T-helper 17 cell (primary cell): ENCODE data around the gene SPEG. TPM values are rescaled to one million over a fixed set of nuclear protein-coding genes. Genes with fewer than 3 reads are reported as not detected.

Source experiments
- ATAC-seq: fragments of 150-1000 bp; cut with Tn5 transposase; 2 replicates; pipeline ENCODE4 v1.10.0; 2021; ENCODE audit warnings: mild to moderate bottlenecking, moderate library complexity
- DNase-seq, 3 donors: peaks; one replicate each; pipeline versions ENCODE4 v3.0.0 to v3.0.0-alpha.2; 2020 to 2021
- H3K9me3 ChIP-seq: one replicate; pipeline ENCODE4 v1.7.0; 2013; ENCODE audit warnings: low read length, mild to moderate bottlenecking; ENCODE audit not compliant: control insufficient read depth, poor library complexity, severe bottlenecking
- H3K27ac Mint-ChIP-seq: one replicate; pipeline ENCODE4 v1.8.0; 2022; ENCODE audit warnings: mild to moderate bottlenecking, moderate library complexity, mixed read lengths
- H3K27me3 Mint-ChIP-seq: one replicate; pipeline ENCODE4 v1.8.0; 2022; ENCODE audit warnings: mixed read lengths
- H3K36me3 Mint-ChIP-seq: one replicate; pipeline ENCODE4 v1.8.0; 2022; ENCODE audit warnings: low read depth, mixed read lengths
- H3K4me1 Mint-ChIP-seq: one replicate; pipeline ENCODE4 v1.8.0; 2022; ENCODE audit warnings: mild to moderate bottlenecking, mixed read lengths
- H3K4me3 Mint-ChIP-seq: one replicate; pipeline ENCODE4 v1.8.0; 2022; ENCODE audit warnings: mild to moderate bottlenecking, moderate library complexity, mixed read lengths
- total RNA-seq, 4 donors: library from RNA in 2 of 4; stranded (reverse) in 2 of 4; gene quantifications; one replicate each; pipeline ENCODE4 v1.2.3 and lab custom pipeline; 2022 to 2026

Gene SPEG
- total RNA-seq, 2 donors from 2014 or later = 7.3 to 8.4 TPM

DNA sequence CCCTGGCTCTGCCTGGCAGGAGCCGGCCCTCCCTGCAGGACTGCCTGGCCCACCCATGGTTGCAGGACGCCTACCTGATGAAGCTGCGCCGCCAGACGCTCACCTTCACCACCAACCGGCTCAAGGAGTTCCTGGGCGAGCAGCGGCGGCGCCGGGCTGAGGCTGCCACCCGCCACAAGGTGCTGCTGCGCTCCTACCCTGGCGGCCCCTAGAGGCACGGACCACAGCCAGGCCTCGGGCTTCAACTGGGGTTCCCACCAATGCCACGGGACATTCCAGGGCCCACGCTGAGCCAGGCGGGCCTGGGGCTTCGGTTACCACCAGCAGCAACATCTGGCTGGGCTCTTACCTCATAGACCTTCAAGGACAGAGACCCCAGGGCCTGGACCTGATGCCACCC is 57.9 kb downstream of the SPEG start:
- peaks cover 3% of the 10 kb centered on the region for H3K36me3 Mint-ChIP-seq
- no peaks in the 10 kb centered on the region for H3K9me3 ChIP-seq
- DNase-seq = no peak
- peaks cover 80% of the 10 kb centered on the region for H3K27me3 Mint-ChIP-seq
- ATAC-seq = no peak
- no peak overlapping the region for H3K4me3 Mint-ChIP-seq
- peaks cover 6% of the 10 kb centered on the region for H3K4me1 Mint-ChIP-seq
- no peak overlapping the region for H3K27ac Mint-ChIP-seq

DNA sequence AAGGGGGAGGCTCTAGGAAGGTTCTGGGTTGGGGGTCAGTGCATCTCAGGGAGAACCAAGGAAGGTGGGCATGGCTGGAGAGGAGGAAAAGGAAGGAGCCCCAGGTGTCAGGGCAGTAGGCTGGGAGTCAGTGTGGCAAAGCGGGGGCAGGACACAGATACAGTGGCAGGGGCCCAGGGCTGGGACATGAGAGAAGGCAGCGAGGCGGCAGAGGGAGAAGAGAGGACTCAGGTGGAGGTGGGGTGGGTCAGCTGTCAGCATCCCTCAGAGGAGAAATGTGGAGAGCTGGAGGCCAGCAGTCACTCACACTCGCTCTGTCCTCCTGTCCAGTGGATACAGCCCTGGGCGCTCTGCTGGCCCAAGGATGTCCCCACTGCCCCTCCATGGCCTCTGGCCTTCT is 58.4 kb downstream of the SPEG start:
- Mint-ChIP-seq H3K27me3 (peaks cover 76% of the 10 kb centered on the region), H3K4me3 (no peak overlapping the region)

DNA sequence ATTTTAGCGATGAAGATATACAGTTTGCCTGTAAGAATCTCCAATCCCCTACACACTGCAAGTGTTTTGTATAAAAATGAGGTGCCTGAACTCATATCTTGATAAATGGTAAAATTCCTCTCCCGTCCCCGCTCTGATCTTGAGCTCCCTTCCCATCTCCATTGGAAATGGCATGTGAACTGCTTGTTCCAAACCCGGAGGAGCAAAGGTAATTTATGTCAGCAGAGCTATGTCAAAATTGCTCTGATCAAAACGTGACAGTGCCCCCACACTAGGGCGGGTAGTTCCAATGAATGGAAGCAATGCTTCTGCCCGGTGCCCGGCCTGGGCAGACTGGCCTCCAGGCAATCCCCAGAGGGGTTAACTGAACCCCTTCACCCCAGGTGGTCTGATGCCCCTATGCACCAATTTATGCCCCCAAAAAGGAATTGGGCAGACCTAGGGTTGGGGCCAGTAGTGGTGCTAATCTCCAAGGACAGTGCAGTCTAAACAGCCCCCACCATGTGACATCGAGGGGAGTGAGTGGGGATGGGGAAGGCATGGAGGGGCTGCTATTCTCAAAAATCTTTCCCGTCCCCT is 60.4 kb downstream of the SPEG start:
- DNase-seq = no peak
- Mint-ChIP-seq H3K4me1 (peaks cover 26% of the 10 kb centered on the region), H3K4me3 (no peak overlapping the region), H3K36me3 (peaks cover 12% of the 10 kb centered on the region), H3K27ac (no peak overlapping the region), H3K27me3 (peaks cover 77% of the 10 kb centered on the region)
- no peaks in the 10 kb centered on the region for H3K9me3 ChIP-seq
- no peak for ATAC-seq

More for the DNA sequence above, 58.4 kb downstream of the SPEG start:
- Mint-ChIP-seq H3K36me3 (peaks cover 3% of the 10 kb centered on the region), H3K4me1 (peaks cover 7% of the 10 kb centered on the region), H3K27ac (no peak overlapping the region)
- no peak for DNase-seq
- ATAC-seq = no peak
- no peaks in the 10 kb centered on the region for H3K9me3 ChIP-seq

DNA sequence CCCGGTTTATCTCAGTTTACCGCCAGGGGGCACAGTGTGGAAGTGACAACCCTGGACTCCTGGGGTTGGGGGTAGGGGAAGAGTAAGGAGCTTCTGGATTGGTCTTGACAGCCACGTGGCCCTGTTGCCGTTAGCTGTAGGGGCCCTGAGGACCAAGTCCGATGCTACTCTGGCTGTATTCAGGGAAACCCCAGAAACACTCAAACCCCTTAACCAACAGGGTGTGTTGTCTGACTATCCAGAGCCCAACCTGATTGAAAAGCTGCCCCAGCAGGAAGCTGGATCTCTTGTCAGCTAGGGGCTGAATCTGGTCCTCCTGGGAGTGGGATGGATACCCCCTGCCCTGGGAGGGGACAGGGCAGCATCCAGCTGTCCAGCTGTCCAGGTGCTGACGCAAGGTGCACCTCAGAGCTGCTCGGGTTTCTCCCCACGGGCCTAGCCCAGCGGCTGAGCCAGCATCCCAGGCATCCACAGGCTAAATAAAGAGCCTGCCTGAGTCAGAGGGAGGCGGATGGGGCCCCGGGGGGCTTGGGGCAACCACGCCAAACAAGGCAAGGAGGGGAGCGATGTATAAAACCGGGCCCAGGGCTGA is 61.0 kb downstream of the SPEG start:
- DNase-seq (peak in 2 of 3 donors; percentile 27 to 34), ATAC-seq (no peak)
- H3K27ac Mint-ChIP-seq = no peak overlapping the region
- H3K27me3 Mint-ChIP-seq = peaks cover 71% of the 10 kb centered on the region
- H3K4me1 Mint-ChIP-seq = peaks cover 29% of the 10 kb centered on the region
- no peak overlapping the region for H3K4me3 Mint-ChIP-seq
- H3K36me3 Mint-ChIP-seq = peaks cover 12% of the 10 kb centered on the region
- no peaks in the 10 kb centered on the region for H3K9me3 ChIP-seq

DNA sequence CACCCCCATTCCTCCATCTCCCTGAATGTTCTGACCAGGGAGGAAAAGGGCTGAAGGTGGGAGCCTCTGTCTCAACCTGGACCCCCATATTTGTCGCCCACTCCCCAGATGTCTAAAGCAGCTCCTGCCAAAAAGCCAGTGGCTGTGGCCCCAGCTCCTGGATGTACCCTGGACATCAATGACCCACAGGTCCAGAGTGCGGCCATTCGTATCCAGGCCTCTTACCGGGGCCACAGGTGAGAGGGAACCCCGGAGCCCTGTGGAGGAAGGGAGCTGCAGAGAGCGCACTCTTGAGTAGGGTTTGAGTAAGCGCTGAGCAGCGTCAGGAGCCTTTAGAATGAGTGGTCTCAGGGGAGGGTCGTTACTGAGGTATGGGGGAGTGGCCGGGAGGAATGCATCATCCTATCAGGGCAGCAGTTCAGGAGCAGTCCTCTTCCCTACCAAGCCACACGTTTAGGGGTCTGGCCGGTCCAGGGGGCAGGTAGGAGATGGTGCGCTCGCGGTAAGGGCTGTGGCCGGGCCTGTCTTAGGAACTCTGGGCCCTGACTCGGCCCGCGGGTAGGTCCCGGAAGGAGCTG is 61.7 kb downstream of the SPEG start:
- ATAC-seq = no peak
- Mint-ChIP-seq H3K4me1 (peaks cover 29% of the 10 kb centered on the region), H3K36me3 (peaks cover 12% of the 10 kb centered on the region), H3K4me3 (peak overlapping the region; percentile 100), H3K27ac (no peak overlapping the region), H3K27me3 (peaks cover 68% of the 10 kb centered on the region)
- no peak for DNase-seq
- H3K9me3 ChIP-seq = no peaks in the 10 kb centered on the region

DNA sequence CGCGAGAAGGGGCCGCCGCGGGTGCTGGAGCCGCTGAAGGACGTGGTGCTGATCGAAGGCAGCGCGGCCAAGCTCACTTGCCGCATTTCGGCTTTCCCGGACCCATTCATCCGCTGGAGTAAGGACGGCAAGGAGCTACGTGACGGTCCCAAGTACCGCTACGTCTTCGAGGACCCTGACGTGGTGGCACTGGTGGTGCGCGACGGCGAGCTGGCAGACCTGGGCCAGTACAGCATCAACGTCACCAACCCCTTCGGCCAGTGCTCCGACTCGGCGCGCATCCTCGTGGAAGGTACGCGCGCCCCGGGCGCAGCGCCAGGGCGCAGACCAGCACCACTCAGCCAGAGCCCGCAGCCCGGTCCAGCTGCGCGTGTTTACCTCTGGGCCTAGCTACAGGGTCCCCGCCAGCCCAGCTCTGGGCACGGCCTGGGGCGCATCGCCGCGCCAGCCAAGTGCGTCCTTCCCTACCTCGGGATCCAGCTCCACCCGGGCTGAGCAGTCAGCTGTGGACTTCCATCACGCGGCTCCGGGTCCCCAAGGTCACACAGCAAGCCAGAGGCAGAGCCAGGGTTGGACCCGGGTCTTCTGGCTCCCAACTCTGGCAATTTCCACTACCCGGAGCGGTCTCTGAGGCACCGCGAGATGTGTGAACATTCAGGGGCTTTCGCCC is 62.3 kb downstream of the SPEG start:
- Mint-ChIP-seq H3K36me3 (peaks cover 12% of the 10 kb centered on the region), H3K4me1 (peaks cover 29% of the 10 kb centered on the region), H3K27ac (no peak overlapping the region), H3K4me3 (peak overlapping the region; percentile 100), H3K27me3 (peaks cover 63% of the 10 kb centered on the region)
- no peak for DNase-seq
- H3K9me3 ChIP-seq = no peaks in the 10 kb centered on the region
- no peak for ATAC-seq

DNA sequence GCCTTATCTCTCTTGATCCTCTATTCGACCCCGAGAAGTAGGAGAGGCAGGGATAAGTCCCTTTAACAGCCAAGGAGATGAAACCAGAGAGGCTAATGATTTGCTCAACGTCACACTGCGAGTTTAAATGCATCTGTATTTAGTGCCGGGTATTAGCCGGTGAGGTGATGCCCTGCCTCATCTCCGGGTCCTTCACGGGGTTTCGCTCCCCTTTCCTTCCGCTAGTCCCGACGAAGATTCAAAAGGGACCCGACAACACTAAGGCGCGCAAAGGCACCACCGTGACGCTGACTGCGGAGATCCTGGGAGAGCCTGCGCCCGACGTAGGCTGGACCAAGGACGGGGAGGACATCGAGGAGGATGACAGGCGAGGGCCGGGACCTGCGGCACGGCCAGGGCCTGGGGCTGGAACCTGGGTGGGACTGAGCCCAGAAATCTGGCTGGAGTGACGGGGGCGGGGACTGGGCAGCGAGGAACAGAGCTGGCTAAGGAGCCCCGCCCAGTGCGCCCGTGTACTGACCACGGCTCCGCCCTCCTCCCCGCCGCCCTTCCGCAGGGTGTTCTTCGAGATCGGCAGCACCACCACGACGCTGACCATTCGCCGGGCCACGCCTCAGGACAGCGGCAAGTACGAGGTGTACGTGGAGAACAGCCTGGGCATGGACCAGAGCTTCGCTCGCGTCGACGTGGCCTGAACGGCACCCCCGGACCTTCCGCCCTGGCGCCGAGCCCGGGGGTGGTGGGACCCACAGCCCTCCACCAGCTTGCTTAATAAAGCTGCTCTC is 63.0 kb downstream of the SPEG start:
- no peaks in the 10 kb centered on the region for H3K9me3 ChIP-seq
- H3K36me3 Mint-ChIP-seq = peaks cover 9% of the 10 kb centered on the region
- peak overlapping the region; percentile 96 for H3K27ac Mint-ChIP-seq
- H3K27me3 Mint-ChIP-seq = peaks cover 56% of the 10 kb centered on the region
- peaks cover 29% of the 10 kb centered on the region for H3K4me1 Mint-ChIP-seq
- H3K4me3 Mint-ChIP-seq = peak overlapping the region; percentile 100
- ATAC-seq (no peak), DNase-seq (peak in 1 of 3 donors; percentile 37)

DNA sequence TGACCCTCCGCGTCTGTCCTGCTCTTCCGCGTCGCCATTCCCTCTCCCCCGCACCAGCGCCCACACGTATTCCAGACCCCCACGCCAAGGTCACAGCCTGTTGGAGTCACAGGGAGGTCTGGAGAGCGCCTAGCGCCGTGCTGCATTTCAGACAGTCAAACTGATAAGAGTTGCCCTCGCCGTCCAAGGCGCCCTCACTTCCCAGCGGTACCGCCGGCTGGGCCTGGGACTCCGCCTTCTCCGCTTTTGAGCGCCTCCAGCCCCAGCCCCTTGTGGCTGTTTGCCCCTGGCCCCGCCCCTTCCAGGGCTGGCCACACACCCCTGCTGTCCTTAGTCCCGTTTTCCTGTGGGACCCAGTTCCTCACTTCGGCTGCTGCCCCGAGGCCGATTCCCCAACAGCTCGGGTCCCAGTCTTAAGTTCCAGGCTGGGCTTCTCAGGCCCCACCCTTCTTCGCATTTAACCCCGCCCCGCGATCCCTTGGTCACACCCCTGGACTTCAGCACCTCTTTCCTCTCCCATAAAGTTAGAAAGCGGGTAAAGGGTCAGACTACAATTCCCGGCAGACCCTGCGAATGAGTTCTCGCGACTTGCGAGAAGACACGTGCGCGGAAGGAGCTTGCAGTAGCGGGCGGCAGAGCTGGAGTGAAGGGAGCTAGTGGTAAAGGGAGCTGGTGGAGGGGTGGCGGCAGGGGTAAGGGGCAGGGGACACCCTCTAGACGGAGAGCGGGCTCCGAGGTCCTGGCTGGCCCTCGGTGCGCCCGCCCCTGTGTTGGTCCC is 63.8 kb downstream of the SPEG start, which contains the start of gene GMPPA:
TSS of gene GMPPA (plus strand) at position 612 of the 778 bp plus-strand sequence. CDS start 1,085 bp downstream, outside the sequence.
- Mint-ChIP-seq H3K27me3 (peaks cover 48% of the 10 kb centered on the region), H3K4me1 (peaks cover 29% of the 10 kb centered on the region), H3K36me3 (peaks cover 11% of the 10 kb centered on the region), H3K4me3 (peak within 1 kb of the TSS; percentile 100), H3K27ac (peak within 1 kb of the TSS; percentile 96)
- no peaks in the 10 kb centered on the region for H3K9me3 ChIP-seq
- ATAC-seq (peak; percentile 96), DNase-seq (peak; percentile 78 to 86 (median 83))

DNA sequence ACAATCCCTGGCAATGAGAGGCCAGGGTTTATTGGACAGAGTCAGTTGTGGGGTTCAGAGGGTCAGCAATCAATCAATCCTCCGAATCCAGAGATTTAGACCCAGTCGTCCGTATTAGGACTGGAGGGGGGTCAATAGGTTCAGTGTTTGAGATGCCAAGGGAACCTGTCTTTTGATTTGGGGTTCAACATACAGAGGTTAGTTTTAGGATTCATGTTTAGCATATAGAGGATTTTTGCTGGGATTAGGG is 64.3 kb downstream of the SPEG start:
- H3K9me3 ChIP-seq = no peaks in the 10 kb centered on the region
- peaks cover 43% of the 10 kb centered on the region for H3K27me3 Mint-ChIP-seq
- no peak for ATAC-seq

DNA sequence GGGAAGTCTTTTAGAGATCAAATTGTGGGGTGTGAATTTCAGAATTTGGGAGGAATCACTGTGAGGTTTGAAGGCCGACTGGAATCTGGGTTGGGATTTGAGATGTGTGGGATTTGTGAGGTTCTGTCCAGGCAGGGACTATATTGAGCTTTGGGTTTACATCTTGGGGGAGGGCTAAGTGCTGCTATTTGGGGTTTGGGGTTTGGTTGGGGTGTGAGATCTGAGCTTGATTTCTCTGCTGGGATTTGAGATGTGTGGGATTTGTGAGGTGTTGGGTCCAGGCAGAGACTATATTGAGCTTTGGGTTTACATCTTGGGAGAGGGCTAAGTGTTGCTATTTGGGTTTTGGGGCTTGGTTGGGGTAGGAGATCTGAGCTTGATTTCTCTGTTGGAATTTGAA is 64.9 kb downstream of the SPEG start:
- DNase-seq (no peak), ATAC-seq (no peak)
- Mint-ChIP-seq H3K4me1 (peaks cover 35% of the 10 kb centered on the region), H3K27ac (peak overlapping the region; percentile 96), H3K36me3 (peaks cover 18% of the 10 kb centered on the region), H3K27me3 (peaks cover 37% of the 10 kb centered on the region), H3K4me3 (peak overlapping the region; percentile 100)
- H3K9me3 ChIP-seq = no peaks in the 10 kb centered on the region

More for the DNA sequence above, 64.3 kb downstream of the SPEG start:
- H3K36me3 Mint-ChIP-seq = peaks cover 13% of the 10 kb centered on the region
- peaks cover 32% of the 10 kb centered on the region for H3K4me1 Mint-ChIP-seq
- H3K27ac Mint-ChIP-seq = peak overlapping the region; percentile 96
- DNase-seq = no peak
- peak overlapping the region; percentile 100 for H3K4me3 Mint-ChIP-seq

DNA sequence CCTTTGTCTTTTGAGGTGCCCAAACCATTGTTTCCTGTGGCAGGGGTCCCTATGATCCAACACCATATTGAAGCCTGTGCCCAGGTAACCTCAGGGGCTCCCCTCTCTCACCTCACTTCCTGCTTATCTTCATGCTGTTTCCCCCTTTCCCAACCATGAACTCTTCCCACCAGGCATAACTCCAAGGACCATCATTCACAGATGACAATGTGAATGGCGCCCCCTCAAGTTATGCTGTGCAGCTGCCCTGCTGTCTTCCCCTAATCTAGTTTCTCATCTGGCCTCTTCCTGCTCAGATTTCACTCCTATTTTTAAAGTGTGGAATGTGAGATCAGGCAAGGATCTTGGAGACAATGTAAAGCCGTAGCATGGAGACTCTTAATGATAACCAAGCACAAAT is 65.5 kb downstream of the SPEG start:
- no peak for ATAC-seq
- peak overlapping the region; percentile 96 for H3K27ac Mint-ChIP-seq
- peaks cover 21% of the 10 kb centered on the region for H3K36me3 Mint-ChIP-seq

DNA sequence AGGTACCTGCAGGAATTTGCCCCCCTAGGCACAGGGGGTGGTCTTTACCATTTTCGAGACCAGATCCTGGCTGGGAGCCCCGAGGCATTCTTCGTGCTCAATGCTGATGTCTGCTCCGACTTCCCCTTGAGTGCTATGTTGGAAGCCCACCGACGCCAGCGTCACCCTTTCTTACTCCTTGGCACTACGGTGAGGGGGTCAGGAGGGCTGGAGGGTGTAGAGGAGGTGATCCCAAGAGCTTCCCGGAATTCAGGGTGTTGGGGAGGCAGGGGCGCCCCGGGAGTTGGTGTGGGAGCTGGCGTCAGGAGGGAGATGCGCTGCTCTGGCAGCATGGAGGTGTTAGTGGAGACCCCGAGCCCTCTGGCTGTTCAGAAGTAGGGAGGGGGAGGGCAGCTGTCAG is 67.2 kb downstream of the SPEG start:
- no peak for DNase-seq
- no peak overlapping the region for H3K27ac Mint-ChIP-seq
- no peak overlapping the region for H3K4me3 Mint-ChIP-seq
- peaks cover 32% of the 10 kb centered on the region for H3K4me1 Mint-ChIP-seq
- H3K36me3 Mint-ChIP-seq = peaks cover 26% of the 10 kb centered on the region
- H3K9me3 ChIP-seq = no peaks in the 10 kb centered on the region
- peaks cover 15% of the 10 kb centered on the region for H3K27me3 Mint-ChIP-seq
- ATAC-seq = no peak

More for the DNA sequence above, 65.5 kb downstream of the SPEG start:
- DNase-seq = no peak
- no peaks in the 10 kb centered on the region for H3K9me3 ChIP-seq
- H3K27me3 Mint-ChIP-seq = peaks cover 31% of the 10 kb centered on the region
- peaks cover 36% of the 10 kb centered on the region for H3K4me1 Mint-ChIP-seq
- peak overlapping the region; percentile 100 for H3K4me3 Mint-ChIP-seq
